ENCODE results near the gene PTCSC3. TPM values are rescaled to one million over a fixed set of nuclear protein-coding genes. Genes with fewer than 3 reads are reported as not detected.

PTCSC3 gene
- total RNA-seq, 3 donors from 2014 or later = not detected

DNA sequence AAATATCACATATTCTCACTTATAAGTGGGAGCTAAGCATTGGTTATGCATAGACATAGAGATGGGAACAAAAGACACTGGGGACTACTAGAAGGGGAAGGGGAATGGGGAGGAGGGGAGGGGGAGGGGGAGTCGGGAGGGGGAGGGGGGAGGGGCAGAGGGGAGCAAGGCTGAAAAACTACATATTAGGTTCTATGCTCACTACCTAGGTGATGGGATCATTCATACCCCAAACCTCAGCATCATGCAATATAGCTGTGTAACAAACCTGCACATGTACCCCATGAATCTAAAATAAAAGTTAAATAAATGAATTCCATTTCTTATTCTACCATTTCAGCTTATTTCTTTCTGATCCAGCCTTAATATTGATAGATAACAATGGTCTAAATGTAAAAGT lies 21.9 kb upstream of the PTCSC3 start:
- Histone ChIP-seq H3K4me1 (no peaks in the 10 kb centered on the region), H3K36me3 (no peaks in the 10 kb centered on the region), H3K4me3 (no peak overlapping the region), H3K27me3 (no peaks in the 10 kb centered on the region), H3K9me3 (peaks cover 0 to 9% of the 10 kb centered on the region in 2 donors), H3K27ac (no peak overlapping the region)
- no peak for DNase-seq (ENCODE audit: low spot score in 2 of 2)
- TF ChIP-seq POLR2AphosphoS5 (IDR thresholded peaks at IDR 0.05) (no peak), POLR2A (IDR thresholded peaks at IDR 0.05) (no peak)
- TF ChIP-seq, protein P1, sequence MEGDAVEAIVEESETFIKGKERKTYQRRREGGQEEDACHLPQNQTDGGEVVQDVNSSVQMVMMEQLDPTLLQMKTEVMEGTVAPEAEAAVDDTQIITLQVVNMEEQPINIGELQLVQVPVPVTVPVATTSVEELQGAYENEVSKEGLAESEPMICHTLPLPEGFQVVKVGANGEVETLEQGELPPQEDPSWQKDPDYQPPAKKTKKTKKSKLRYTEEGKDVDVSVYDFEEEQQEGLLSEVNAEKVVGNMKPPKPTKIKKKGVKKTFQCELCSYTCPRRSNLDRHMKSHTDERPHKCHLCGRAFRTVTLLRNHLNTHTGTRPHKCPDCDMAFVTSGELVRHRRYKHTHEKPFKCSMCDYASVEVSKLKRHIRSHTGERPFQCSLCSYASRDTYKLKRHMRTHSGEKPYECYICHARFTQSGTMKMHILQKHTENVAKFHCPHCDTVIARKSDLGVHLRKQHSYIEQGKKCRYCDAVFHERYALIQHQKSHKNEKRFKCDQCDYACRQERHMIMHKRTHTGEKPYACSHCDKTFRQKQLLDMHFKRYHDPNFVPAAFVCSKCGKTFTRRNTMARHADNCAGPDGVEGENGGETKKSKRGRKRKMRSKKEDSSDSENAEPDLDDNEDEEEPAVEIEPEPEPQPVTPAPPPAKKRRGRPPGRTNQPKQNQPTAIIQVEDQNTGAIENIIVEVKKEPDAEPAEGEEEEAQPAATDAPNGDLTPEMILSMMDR (IDR thresholded peaks at IDR 0.05) = no peak
- intact Hi-C loops (cut with DNase I; ENCODE audit: low total_unique reads) = no loop called here

DNA sequence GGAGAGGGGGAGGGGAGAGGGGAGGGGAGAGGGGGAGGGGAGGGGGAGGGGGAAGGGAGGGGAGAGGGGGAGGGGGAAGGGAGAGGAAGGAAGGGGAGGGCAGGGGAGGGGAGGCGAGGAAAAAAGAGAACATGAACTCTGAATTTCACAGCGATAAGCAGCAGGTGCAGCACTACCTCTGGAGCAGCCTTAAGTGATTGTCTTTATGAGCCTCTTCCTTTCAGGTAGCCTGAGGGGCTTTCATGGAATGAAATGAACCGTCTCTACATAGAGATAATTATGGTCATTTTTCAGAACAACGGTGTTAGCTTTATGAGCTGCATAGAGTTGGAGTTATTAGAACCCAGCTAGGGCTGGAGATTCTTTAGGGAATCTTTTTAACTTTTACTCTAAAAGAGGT lies 18.1 kb upstream of the PTCSC3 start:
- intact Hi-C loops (cut with DNase I; ENCODE audit: low total_unique reads) = no loop called here
- Histone ChIP-seq H3K27me3 (no peaks in the 10 kb centered on the region), H3K27ac (no peak overlapping the region), H3K36me3 (no peaks in the 10 kb centered on the region), H3K4me3 (no peak overlapping the region), H3K9me3 (no peaks in the 10 kb centered on the region), H3K4me1 (no peaks in the 10 kb centered on the region)
- DNase-seq (ENCODE audit: low spot score in 2 of 2) = no peak
- TF ChIP-seq, protein P1 (IDR thresholded peaks at IDR 0.05) = no peak

DNA sequence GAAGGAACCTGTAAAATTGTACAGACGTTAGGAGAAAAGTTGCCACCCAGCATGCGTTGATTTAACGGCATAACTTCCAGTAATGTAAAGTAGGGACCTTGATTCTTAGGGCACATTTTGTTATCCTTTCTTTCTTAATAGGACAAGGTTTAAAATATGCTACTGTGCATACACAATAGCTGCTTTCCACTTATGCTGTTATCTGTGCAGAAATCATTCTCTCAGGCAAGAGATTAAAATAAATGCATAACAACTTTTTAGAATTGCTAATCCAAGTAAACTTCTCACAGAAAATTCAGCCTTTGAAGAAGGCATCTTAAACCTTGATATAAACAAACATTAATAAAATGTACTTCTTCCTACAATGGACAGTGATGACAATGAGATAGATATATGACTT lies 16.0 kb upstream of the PTCSC3 start:
- no peaks in the 10 kb centered on the region for H3K4me1 ChIP-seq
- H3K4me3 ChIP-seq = no peak overlapping the region
- no peaks in the 10 kb centered on the region for H3K27me3 ChIP-seq
- intact Hi-C loops (cut with DNase I; ENCODE audit: low total_unique reads) = no loop called here
- DNase-seq (ENCODE audit: low spot score in 2 of 2) = no peak
- H3K27ac ChIP-seq = no peak overlapping the region
- no peaks in the 10 kb centered on the region for H3K9me3 ChIP-seq
- TF ChIP-seq, protein P1 (IDR thresholded peaks at IDR 0.05) = no peak
- TF ChIP-seq POLR2A (IDR thresholded peaks at IDR 0.05) = no peak
- no peak for TF ChIP-seq POLR2AphosphoS5 (IDR thresholded peaks at IDR 0.05)
- H3K36me3 ChIP-seq = no peaks in the 10 kb centered on the region

DNA sequence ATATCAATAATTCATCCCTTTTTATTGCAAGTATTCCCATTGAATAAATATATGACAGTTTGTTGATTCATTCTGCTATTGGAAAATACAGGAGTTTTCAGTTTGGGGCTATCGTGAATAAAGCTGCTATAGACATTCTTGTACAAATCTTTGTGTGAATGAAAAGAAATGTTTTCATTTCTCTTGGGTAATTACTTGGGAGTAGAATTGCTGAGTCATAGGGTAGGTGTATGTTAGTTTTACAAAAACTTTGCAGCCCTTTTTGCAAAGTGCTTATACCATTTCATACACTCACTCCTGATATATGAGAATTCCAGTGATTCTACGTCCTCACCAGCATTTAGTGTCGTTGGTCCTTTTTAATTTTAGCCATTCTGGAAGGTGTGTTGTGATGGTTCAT lies 6.9 kb upstream of the PTCSC3 start:
- DNase-seq (ENCODE audit: low spot score in 2 of 2) = no peak
- TF ChIP-seq, protein P1 (IDR thresholded peaks at IDR 0.05) = no peak
- TF ChIP-seq POLR2AphosphoS5 (IDR thresholded peaks at IDR 0.05) (no peak), POLR2A (IDR thresholded peaks at IDR 0.05) (no peak)
- intact Hi-C loops (cut with DNase I; ENCODE audit: low total_unique reads) = no loop called here

DNA sequence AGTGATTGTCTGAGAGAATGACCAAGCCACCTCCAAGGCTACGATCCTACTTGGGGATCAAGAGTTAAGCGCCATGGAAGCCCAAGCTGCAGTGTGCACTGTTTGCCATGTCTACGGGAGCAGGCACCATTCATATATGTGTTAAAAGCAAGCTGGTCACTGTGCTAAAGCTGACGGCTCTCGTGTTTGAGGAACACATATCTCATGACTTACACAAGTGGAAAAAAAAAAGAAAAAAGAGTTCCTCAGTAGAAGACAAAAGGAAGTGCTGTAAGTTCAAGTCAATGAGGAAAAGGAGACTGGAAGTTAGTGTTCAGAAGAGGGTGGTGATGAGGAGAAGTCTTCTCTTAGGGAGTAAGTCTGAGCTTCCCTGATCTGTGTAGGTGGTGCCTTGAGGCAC lies 4.9 kb upstream of the PTCSC3 start:
- TF ChIP-seq POLR2A (IDR thresholded peaks at IDR 0.05) (no peak), POLR2AphosphoS5 (IDR thresholded peaks at IDR 0.05) (no peak)
- TF ChIP-seq, protein P1 (IDR thresholded peaks at IDR 0.05) = no peak
- no peaks in the 10 kb centered on the region for H3K36me3 ChIP-seq
- no peaks in the 10 kb centered on the region for H3K9me3 ChIP-seq
- intact Hi-C loops (cut with DNase I; ENCODE audit: low total_unique reads) = no loop called here
- H3K4me1 ChIP-seq = no peaks in the 10 kb centered on the region
- no peaks in the 10 kb centered on the region for H3K27me3 ChIP-seq
- H3K4me3 ChIP-seq = no peak overlapping the region
- H3K27ac ChIP-seq = no peak overlapping the region
- no peak for DNase-seq (ENCODE audit: low spot score in 2 of 2)

More for the DNA sequence above, 6.9 kb upstream of the PTCSC3 start:
- H3K36me3 ChIP-seq = no peaks in the 10 kb centered on the region
- no peaks in the 10 kb centered on the region for H3K27me3 ChIP-seq
- H3K4me1 ChIP-seq = no peaks in the 10 kb centered on the region
- no peak overlapping the region for H3K4me3 ChIP-seq
- no peak overlapping the region for H3K27ac ChIP-seq
- no peaks in the 10 kb centered on the region for H3K9me3 ChIP-seq

Data from breast epithelium (tissue), 4 donors.